MM.1S (cell line): Measurements from ENCODE around the gene TOX4.

Source experiments
- CTCF ChIP-seq: fragments of 300-600 bp; sonication (generic); IDR thresholded peaks from 2 replicates; pipeline ENCODE4 v1.5.1; 2016; ENCODE audit warnings: antibody characterized with exemption, low read length, mixed read lengths
- EZH2 ChIP-seq: fragments of 300-600 bp; sonication (generic); optimal IDR thresholded peaks from 2 replicates; pipeline ENCODE3; 2017; ENCODE audit warnings: low read depth, mild to moderate bottlenecking, antibody characterized with exemption, low read length, mixed read lengths
- EZH2phosphoT487 ChIP-seq: fragments of 300-600 bp; sonication (generic); IDR thresholded peaks from 2 replicates; pipeline ENCODE4 v1.6.1; 2018; ENCODE audit warnings: antibody characterized with exemption, low read length

- TF ChIP-seq CTCF, result no peak
- no peak for TF ChIP-seq EZH2phosphoT487
- TF ChIP-seq EZH2, result no peak
Measured at GRCh38 chr14:21501568-21501967, 24.6 kb downstream of the TOX4 start.
